Hepatocyte (in vitro differentiated cells): ENCODE data around the gene ELL.

ENCODE experiments used
- EZH2 ChIP-seq: fragments of 200-600 bp; sonication (generic); IDR thresholded peaks from 2 replicates; pipeline ENCODE4 v1.6.1; 2016; ENCODE audit warnings: antibody characterized with exemption, mild to moderate bottlenecking, borderline replicate concordance
- TF ChIP-seq, protein P1 (sequence below): fragments of 200-600 bp; sonication (generic); IDR thresholded peaks from 2 replicates; pipeline ENCODE4 v1.5.1; 2016; ENCODE audit warnings: antibody characterized with exemption, mild to moderate bottlenecking; ENCODE audit not compliant: poor library complexity

GRCh38 chr19:18418029-18418482, 103.8 kb downstream of the ELL start:
- TF ChIP-seq, protein P1, sequence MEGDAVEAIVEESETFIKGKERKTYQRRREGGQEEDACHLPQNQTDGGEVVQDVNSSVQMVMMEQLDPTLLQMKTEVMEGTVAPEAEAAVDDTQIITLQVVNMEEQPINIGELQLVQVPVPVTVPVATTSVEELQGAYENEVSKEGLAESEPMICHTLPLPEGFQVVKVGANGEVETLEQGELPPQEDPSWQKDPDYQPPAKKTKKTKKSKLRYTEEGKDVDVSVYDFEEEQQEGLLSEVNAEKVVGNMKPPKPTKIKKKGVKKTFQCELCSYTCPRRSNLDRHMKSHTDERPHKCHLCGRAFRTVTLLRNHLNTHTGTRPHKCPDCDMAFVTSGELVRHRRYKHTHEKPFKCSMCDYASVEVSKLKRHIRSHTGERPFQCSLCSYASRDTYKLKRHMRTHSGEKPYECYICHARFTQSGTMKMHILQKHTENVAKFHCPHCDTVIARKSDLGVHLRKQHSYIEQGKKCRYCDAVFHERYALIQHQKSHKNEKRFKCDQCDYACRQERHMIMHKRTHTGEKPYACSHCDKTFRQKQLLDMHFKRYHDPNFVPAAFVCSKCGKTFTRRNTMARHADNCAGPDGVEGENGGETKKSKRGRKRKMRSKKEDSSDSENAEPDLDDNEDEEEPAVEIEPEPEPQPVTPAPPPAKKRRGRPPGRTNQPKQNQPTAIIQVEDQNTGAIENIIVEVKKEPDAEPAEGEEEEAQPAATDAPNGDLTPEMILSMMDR: no peak
- TF ChIP-seq EZH2: no peak
